NCI-H2081 (cell line): ENCODE results near the gene SNX19.
A peak's percentile ranks its signal among the peaks of the same experiment; 100 is the strongest.
"Not testable (repeated sequence)": the region's sequence is repeated elsewhere in the genome, so short reads cannot be mapped to it uniquely, and the experiment has no call there.

ENCODE experiments used
- DNase-seq, 2 experiments: peaks; one replicate each; lab custom pipeline; 2025; lab: John Stamatoyannopoulos, UW

SNX19 gene, protein sequence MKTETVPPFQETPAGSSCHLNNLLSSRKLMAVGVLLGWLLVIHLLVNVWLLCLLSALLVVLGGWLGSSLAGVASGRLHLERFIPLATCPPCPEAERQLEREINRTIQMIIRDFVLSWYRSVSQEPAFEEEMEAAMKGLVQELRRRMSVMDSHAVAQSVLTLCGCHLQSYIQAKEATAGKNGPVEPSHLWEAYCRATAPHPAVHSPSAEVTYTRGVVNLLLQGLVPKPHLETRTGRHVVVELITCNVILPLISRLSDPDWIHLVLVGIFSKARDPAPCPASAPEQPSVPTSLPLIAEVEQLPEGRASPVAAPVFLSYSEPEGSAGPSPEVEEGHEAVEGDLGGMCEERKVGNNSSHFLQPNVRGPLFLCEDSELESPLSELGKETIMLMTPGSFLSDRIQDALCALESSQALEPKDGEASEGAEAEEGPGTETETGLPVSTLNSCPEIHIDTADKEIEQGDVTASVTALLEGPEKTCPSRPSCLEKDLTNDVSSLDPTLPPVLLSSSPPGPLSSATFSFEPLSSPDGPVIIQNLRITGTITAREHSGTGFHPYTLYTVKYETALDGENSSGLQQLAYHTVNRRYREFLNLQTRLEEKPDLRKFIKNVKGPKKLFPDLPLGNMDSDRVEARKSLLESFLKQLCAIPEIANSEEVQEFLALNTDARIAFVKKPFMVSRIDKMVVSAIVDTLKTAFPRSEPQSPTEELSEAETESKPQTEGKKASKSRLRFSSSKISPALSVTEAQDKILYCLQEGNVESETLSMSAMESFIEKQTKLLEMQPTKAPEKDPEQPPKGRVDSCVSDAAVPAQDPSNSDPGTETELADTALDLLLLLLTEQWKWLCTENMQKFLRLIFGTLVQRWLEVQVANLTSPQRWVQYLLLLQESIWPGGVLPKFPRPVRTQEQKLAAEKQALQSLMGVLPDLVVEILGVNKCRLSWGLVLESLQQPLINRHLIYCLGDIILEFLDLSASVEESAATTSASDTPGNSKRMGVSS

DNA sequence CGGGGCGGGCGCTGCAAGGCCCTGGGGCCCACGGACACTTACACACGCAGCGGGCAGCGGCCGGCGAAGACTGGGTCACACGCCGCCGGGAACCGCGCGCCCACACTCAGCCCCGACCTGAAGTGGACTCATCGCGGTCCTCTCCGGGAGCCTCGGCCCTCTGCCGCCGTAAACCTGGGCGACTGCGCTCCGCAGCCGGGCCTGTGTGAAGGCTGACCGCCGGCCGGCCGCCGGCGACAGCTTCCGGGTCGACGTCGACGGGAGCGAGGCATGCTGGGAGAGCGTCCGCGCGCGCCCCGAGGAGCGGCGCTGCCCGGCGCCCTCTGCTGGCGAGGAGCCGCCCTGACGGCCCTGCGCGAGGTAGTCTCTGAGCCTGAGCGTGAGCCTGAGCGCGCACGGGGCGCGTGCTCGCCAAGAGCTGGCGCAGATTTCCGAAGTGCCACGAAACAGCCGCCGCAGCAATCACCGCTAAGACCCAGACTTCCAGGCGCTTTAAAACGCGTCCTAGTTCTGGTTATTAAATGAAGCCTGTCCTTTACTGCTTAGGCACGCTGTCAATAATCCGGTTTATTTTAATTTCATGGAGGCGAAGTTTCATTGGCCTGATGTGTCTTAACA lies at the start of gene SNX19:
Gene SNX19, minus strand, starts transcription at position 242 of the 618 bp plus-strand sequence. CDS start 540 bp downstream, outside the sequence.
- peak; percentile 89 to 92 for DNase-seq

DNA sequence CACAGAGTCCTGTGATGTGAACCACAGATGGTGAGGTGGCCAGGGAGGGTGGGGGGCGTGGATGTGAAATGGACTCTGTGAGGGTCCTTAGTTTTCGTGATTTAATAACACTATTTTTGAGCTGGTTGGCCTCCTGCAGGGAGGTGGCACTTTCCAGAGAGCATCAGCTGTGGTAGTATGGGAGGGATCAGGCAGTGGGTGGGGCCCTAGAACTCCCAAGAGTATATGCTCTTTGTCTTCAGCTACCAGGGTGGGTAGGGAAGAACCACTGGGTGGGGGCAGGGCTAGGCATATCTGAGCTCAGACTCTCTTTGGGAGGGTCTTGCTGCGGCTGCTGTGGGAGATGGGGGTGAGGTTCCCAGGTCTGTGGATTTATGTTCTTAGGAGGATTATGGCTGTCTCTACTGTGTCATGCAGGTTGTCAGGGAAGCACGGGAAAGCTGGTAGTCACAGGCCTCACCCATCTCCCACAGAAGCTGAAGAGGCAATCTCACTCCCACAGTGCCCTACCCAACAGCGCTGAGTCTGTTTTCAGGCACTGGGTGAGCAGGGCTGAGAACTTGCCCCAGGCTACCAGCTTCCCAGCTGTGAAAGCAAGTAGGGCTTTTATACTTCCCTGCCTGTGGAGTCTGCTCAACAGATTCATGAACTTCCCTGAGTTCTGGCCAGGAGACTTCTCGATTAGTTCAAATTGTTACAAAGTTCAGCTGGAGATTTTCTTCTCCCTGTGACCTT lies 47.9 kb upstream of the SNX19 start:
- DNase-seq = no peak

- no peak for DNase-seq
Observed at GRCh38 chr11:130947889-130948288, 31.6 kb upstream of the SNX19 start.

DNA sequence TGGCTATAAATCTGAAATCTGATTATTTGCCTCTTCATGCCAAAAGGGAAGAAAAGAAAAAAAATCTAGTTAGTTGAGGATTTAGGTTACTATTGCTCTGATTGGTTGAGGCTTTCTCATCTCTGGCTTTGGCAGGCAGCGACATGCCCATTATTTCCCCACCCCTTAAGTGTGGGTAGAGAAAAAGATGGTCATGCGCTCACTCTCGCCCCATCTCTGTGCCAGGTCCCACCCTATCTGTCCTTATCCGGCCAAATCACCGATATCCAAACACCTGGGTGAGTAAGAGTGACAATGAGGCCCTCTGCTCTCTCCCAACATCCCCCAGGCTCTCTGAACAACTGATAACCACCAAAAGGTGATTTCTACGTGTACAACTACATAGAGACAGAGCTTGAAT lies 31.2 kb upstream of the SNX19 start:
- no peak for DNase-seq

- no peak for DNase-seq
Observed at GRCh38 chr11:130947058-130947457, 30.8 kb upstream of the SNX19 start.

DNA sequence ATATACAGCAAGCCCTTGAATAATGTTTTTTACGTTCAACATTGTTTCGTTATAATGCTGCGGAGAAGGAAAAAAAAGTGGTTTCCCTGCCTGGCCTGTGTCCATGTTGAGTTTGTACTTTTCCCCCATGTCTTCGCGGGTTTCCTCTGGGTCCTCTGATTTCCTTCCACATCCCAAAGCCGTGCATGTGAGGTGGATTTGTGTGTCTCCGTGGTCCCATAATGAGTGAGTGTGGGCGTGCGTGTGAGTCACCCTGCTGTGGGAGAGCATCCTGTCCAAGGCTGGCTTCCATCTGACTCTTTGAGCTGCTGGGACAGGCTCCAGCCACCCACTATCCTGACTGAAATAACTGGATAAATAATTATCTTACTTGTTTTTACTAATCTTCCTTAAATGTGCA lies 29.6 kb upstream of the SNX19 start:
- DNase-seq = no peak

DNA sequence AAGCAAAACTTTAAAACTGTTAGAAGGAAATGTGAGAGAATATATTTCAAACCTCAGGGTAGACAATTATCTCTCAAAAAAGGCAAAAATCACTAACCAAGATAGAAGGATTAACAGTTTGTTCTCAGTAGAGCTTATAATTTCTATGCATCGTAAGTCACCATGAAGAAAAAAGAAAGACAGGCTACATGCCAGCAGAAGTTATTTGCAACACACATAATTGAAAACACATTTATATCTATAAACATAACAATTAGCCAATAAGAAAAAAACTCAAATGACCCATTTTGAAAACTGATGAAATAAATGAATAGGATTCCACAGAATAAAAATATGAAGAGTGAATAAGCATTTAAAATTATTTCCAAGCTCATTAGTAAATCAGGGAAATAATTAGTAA lies 24.4 kb upstream of the SNX19 start:
- no peak for DNase-seq

DNA sequence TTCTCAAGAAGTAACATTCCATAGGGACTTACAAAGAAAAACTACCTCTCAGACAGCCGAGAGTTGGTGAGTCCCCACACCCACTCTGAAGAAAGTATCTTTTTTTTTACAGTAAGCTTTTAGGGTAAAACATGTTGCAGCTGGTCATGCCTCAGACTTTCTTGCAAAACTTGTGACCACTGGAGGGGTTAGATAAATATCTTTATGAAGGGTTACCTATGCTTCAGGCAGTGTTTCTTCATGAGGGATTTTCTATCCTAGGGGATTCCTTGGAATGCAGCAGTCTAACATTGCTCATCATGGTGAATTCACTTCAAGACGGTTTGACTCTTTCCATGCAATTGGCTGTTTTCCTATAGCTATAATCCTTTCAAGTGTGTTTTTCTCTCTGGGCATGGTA lies 20.8 kb upstream of the SNX19 start:
- DNase-seq = no peak

- DNase-seq = no peak
Observed at GRCh38 chr11:130932086-130932712, 15.9 kb upstream of the SNX19 start.

- no peak for DNase-seq
Observed at GRCh38 chr11:130924750-130925149, 8.5 kb upstream of the SNX19 start.

DNA sequence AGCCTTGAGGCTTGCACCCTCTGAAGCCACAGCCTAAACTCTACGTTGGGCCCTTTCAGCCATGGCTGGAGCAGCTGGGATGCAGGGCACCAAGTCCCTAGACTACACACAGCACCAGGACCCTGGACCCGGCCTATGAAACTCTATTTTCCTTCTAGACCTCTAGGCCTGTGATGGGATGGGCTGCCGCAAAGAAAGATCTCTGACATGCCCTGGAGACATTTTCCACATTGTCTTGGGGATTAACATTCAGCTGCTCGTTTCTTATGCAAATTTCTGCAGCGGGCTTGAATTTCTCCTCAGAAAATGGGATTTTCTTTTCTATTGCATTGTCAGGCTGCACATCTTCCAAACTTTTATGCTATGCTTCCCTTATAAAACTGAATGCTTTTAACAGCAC lies 4.3 kb upstream of the SNX19 start:
- DNase-seq = not testable (repeated sequence)

DNA sequence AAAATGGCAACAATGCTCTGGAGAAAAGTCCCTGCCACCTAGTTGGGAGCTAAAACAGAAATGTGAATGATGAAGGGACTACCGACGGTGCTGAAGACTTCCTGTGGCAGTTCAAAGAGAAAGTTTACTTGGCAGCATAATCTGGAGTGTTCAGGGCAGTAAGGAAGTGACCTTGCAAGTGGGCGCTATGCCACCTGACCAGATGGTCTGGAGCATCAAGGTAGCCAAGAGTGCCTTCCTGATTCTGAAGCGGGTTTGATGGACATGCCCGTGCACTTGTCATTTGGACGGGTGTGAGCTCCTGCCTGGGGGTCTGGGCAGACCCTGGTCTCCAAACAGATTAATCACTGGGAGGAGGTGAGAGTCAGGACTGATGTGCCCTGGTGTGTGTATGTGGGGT lies 1.8 kb upstream of the SNX19 start:
- no peak for DNase-seq

DNA sequence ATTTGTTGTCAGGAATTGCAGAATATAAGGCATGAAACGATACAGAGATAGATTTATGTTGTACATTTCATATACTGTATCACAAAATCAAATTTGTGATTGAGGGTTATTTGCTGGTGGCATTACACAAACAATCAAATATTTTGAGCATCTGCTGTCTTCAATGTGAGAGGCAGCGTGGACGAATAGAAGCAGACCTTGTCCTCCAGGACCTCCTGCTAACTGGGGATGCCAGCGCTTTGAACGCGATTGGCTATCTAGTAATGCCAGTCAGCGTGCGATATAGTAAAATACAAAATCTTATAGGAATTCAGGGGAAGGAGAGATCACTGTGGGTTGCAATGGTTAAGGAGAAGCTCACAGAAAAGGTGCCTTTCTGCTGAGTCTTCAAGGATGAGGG lies 631 bp upstream of the SNX19 start:
- DNase-seq = no peak

GRCh38 chr11:130915603-130916237 lies 559 bp downstream of the SNX19 start:
- peak in 1 of 2 experiments; percentile 19 for DNase-seq

DNA sequence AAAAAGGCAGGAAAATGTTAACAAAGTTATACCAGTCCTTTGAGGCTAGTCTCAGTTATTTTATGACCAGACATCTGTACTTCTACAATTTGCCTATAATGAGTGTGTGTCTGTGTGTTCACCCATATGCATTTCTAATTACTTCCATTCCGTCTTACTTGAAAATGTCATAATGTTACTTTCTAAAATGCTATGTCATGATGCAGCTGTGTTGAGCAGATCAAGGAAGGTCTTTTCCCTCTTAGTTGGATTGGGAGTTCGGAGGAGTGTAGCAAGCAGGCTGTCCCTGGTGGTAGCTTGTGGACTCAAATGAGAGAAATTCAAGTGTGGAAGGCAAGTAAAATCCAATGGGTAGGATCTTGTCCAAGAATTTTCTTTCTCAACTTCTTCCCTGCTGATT lies 3.0 kb downstream of the SNX19 start:
- no peak for DNase-seq

- no peak for DNase-seq
Observed at GRCh38 chr11:130912552-130912951, 3.7 kb downstream of the SNX19 start.

- DNase-seq = no peak
Observed at GRCh38 chr11:130911306-130911705, 5.0 kb downstream of the SNX19 start.

- DNase-seq = no peak
Observed at GRCh38 chr11:130909650-130910049, 6.6 kb downstream of the SNX19 start.

- DNase-seq = no peak
Observed at GRCh38 chr11:130908770-130909625, 7.3 kb downstream of the SNX19 start.

- no peak for DNase-seq
Observed at GRCh38 chr11:130908061-130908460, 8.2 kb downstream of the SNX19 start.
